DOHH2 (cell line): ENCODE measurements around the gene ALG11.

Source experiments
- H3F3A ChIP-seq: fragments of 200-600 bp; sonication (generic), shearing (Covaris generic); 2 replicates; pipeline ENCODE4 v1.6.0; 2016; ENCODE audit warnings: antibody characterized with exemption, mild to moderate bottlenecking; ENCODE audit not compliant: control insufficient read depth, insufficient read depth
- H3K27ac ChIP-seq: fragments of 200-600 bp; sonication (generic); 2 replicates; pipeline ENCODE4 v1.5.1; 2014; ENCODE audit warnings: low read depth, mild to moderate bottlenecking, low read length, moderate library complexity
- H3K27me3 ChIP-seq: fragments of 200-600 bp; sonication (generic); 2 replicates; pipeline ENCODE4 v1.6.1; 2014; ENCODE audit warnings: mild to moderate bottlenecking, low read length, mixed read lengths; ENCODE audit not compliant: control insufficient read depth
- H3K36me3 ChIP-seq: fragments of 200-600 bp; sonication (generic); 2 replicates; pipeline ENCODE4 v1.6.1; 2014; ENCODE audit warnings: mild to moderate bottlenecking, low read length, moderate library complexity, mixed read lengths; ENCODE audit not compliant: control insufficient read depth
- H3K4me1 ChIP-seq: fragments of 200-600 bp; sonication (generic); 2 replicates; pipeline ENCODE4 v1.6.1; 2014; ENCODE audit warnings: mild to moderate bottlenecking, low read length, mixed read lengths; ENCODE audit not compliant: control insufficient read depth
- H3K4me2 ChIP-seq: fragments of 200-600 bp; sonication (generic); 2 replicates; pipeline ENCODE4 v1.6.0; 2014; ENCODE audit warnings: mild to moderate bottlenecking, low read length, moderate library complexity
- H3K4me3 ChIP-seq: fragments of 200-600 bp; sonication (generic); 2 replicates; pipeline ENCODE4 v1.5.1; 2014; ENCODE audit warnings: mild to moderate bottlenecking, low read length, mixed read lengths
- H3K79me2 ChIP-seq: fragments of 200-600 bp; sonication (generic); 2 replicates; pipeline ENCODE4 v1.6.1; 2014; ENCODE audit warnings: mild to moderate bottlenecking, low read length, mixed read lengths; ENCODE audit not compliant: control insufficient read depth
- H3K9me2 ChIP-seq: fragments of 200-600 bp; sonication (generic); replicated peaks from 2 replicates; pipeline ENCODE4 v1.6.1; 2014; ENCODE audit warnings: mild to moderate bottlenecking, low read length, mixed read lengths; ENCODE audit not compliant: control insufficient read depth
- H3K9me3 ChIP-seq: fragments of 200-600 bp; sonication (generic); 2 replicates; pipeline ENCODE4 v1.6.1; 2014; ENCODE audit warnings: antibody characterized with exemption, low read length, mixed read lengths; ENCODE audit not compliant: control insufficient read depth, insufficient read depth
- H4K20me1 ChIP-seq: fragments of 200-600 bp; sonication (generic); 2 replicates; pipeline ENCODE4 v1.6.0; 2014; ENCODE audit warnings: low read depth, mild to moderate bottlenecking, antibody characterized with exemption, low read length, moderate library complexity; ENCODE audit not compliant: control insufficient read depth, insufficient read depth
- CTCF ChIP-seq: fragments of 200-600 bp; sonication (generic); IDR thresholded peaks from one replicate; pipeline ENCODE4 v1.5.1; 2014; ENCODE audit warnings: antibody characterized with exemption, mild to moderate bottlenecking, low read depth, low read length; ENCODE audit not compliant: poor library complexity, severe bottlenecking
- EZH2phosphoT487 ChIP-seq: fragments of 200-600 bp; sonication (generic); IDR thresholded peaks from 2 replicates; pipeline ENCODE4 v1.6.1; 2017; ENCODE audit warnings: borderline replicate concordance, mild to moderate bottlenecking, antibody characterized with exemption, low read length, moderate library complexity, mixed read lengths

Gene ALG11

DNA sequence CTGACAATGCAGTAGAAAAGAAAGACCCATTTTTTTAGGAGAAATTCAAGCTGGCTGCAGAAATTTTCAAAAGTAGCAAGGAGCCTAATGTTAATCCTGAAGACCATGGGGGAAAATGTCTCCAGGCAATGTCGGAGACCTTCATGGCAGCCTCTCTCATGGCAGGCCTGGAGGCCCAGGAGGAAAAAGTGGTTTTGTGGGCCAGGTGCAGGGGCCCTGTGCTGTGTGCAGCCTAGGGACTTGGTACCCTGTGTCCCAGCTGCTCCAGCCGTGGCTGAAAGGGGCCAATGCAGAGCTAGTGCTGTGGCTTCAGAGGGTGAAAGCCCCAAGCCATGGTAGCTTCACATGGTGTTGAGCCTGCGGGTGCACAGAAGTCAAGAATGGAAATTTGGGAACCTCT is 4.1 kb downstream of the ALG11 start:
- Histone ChIP-seq H3K9me2 (no peaks in the 10 kb centered on the region), H3K27ac (no peak overlapping the region), H3K27me3 (peaks cover 6% of the 10 kb centered on the region), H3K36me3 (peaks cover 28% of the 10 kb centered on the region), H4K20me1 (no peaks in the 10 kb centered on the region), H3K4me2 (no peak overlapping the region), H3K4me3 (no peak overlapping the region), H3K9me3 (no peaks in the 10 kb centered on the region), H3K79me2 (peaks cover 55% of the 10 kb centered on the region), H3F3A (no peaks in the 10 kb centered on the region), H3K4me1 (peaks cover 11% of the 10 kb centered on the region)
- no peak for TF ChIP-seq CTCF
- no peak for TF ChIP-seq EZH2phosphoT487

- Histone ChIP-seq H3K79me2 (peaks cover 27% of the 10 kb centered on the region), H3K36me3 (peaks cover 44% of the 10 kb centered on the region), H3F3A (no peaks in the 10 kb centered on the region), H4K20me1 (no peaks in the 10 kb centered on the region), H3K4me1 (no peaks in the 10 kb centered on the region), H3K4me2 (no peak overlapping the region), H3K27me3 (no peaks in the 10 kb centered on the region), H3K27ac (no peak overlapping the region), H3K9me2 (no peaks in the 10 kb centered on the region), H3K4me3 (no peak overlapping the region), H3K9me3 (no peaks in the 10 kb centered on the region)
- TF ChIP-seq CTCF (no peak), EZH2phosphoT487 (no peak)
Observed at GRCh38 chr13:52020191-52020590, 8.0 kb downstream of the ALG11 start.

GRCh38 chr13:52022356-52022755 is 10.2 kb downstream of the ALG11 start:
- Histone ChIP-seq H3F3A (no peaks in the 10 kb centered on the region), H4K20me1 (no peaks in the 10 kb centered on the region), H3K4me3 (no peak overlapping the region), H3K36me3 (peaks cover 51% of the 10 kb centered on the region), H3K9me3 (no peaks in the 10 kb centered on the region), H3K27ac (no peak overlapping the region), H3K4me1 (no peaks in the 10 kb centered on the region), H3K79me2 (peaks cover 27% of the 10 kb centered on the region), H3K9me2 (no peaks in the 10 kb centered on the region), H3K27me3 (no peaks in the 10 kb centered on the region), H3K4me2 (no peak overlapping the region)
- TF ChIP-seq CTCF (no peak), EZH2phosphoT487 (no peak)

DNA sequence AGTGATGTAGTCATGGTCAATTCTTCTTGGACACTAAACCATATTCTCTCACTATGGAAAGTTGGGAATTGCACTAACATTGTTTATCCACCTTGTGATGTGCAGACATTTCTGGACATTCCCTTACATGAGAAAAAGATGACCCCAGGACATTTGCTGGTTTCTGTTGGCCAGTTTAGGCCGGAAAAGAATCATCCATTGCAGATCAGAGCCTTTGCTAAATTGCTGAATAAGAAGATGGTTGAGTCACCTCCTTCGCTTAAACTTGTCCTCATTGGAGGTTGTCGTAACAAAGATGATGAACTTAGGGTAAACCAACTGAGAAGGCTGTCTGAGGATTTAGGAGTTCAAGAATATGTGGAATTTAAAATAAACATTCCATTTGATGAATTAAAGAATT is 12.3 kb downstream of the ALG11 start, which contains the start of gene UTP14C:
TSS of gene UTP14C (plus strand) at position 211 of the 400 bp plus-strand sequence. CDS start 4,114 bp downstream, outside the sequence.
- H3K4me3 ChIP-seq = no peak within 1 kb of the TSS
- no peaks in the 10 kb centered on the region for H3K9me2 ChIP-seq
- H3K27me3 ChIP-seq = no peaks in the 10 kb centered on the region
- H3K36me3 ChIP-seq = peaks cover 55% of the 10 kb centered on the region
- no peak within 1 kb of the TSS for H3K27ac ChIP-seq
- no peaks in the 10 kb centered on the region for H3F3A ChIP-seq
- no peak for TF ChIP-seq CTCF
- TF ChIP-seq EZH2phosphoT487 = no peak
- H3K9me3 ChIP-seq = no peaks in the 10 kb centered on the region
- H3K79me2 ChIP-seq = peaks cover 18% of the 10 kb centered on the region
- no peak within 1 kb of the TSS for H3K4me2 ChIP-seq
- H4K20me1 ChIP-seq = no peaks in the 10 kb centered on the region
- no peaks in the 10 kb centered on the region for H3K4me1 ChIP-seq
